Calu3 (cell line): ENCODE results near the gene ITGA2. TPM values are rescaled to one million over a fixed set of nuclear protein-coding genes. Genes with fewer than 3 reads are reported as not detected.
A peak's percentile ranks its signal among the peaks of the same experiment; 100 is the strongest.

Experiments used
- BruUV-seq: library from RNA; stranded (reverse); fragments of 400-500 nt; replicated peaks from 2 replicates; lab custom pipeline; 2021; lab: Mats Ljungman, UMichigan
- CTCF ChIA-PET: fragments of 300-600 bp; sonication (Branson Sonifier 250); formaldehyde crosslinking; loops from one replicate; lab custom pipeline; 2022; ENCODE audit warnings: antibody characterized with exemption; lab: Charles Lee
- DNase-seq: peaks from one replicate; pipeline ENCODE4 v3.0.0; 2022
- H3K27ac Mint-ChIP-seq: one replicate; pipeline ENCODE4 v1.8.0; 2022; ENCODE audit warnings: mixed read lengths; ENCODE audit not compliant: unreplicated experiment
- H3K27me3 Mint-ChIP-seq: one replicate; pipeline ENCODE4 v1.8.0; 2022; ENCODE audit warnings: mixed read lengths; ENCODE audit not compliant: unreplicated experiment
- H3K36me3 Mint-ChIP-seq: one replicate; pipeline ENCODE4 v1.8.0; 2022; ENCODE audit warnings: mild to moderate bottlenecking, moderate library complexity, mixed read lengths; ENCODE audit not compliant: insufficient read depth, unreplicated experiment
- H3K4me1 Mint-ChIP-seq: one replicate; pipeline ENCODE4 v1.8.0; 2022; ENCODE audit warnings: mild to moderate bottlenecking, low read depth, mixed read lengths; ENCODE audit not compliant: unreplicated experiment
- H3K4me3 Mint-ChIP-seq: one replicate; pipeline ENCODE4 v1.8.0; 2022; ENCODE audit warnings: mild to moderate bottlenecking, low read depth, moderate library complexity, mixed read lengths; ENCODE audit not compliant: unreplicated experiment
- H3K9me3 Mint-ChIP-seq: one replicate; pipeline ENCODE4 v1.8.0; 2022; ENCODE audit warnings: low read depth, mixed read lengths; ENCODE audit not compliant: unreplicated experiment
- CTCF ChIP-seq: fragments of 200-600 bp; IDR thresholded peaks from one replicate; pipeline ENCODE4 v1.8.0; 2022; ENCODE audit warnings: antibody characterized with exemption; ENCODE audit not compliant: unreplicated experiment
- intact Hi-C: fragments of 100-400 bp; cut with micrococcal nuclease; formaldehyde crosslinking; loops from one replicate; pipeline ENCODE4 v1.10.0; 2022; ENCODE audit not compliant: unreplicated experiment
- total RNA-seq: library from RNA; stranded (reverse); gene quantifications from 2 replicates; pipeline ENCODE4 v1.2.3, GENCODE V29; 2022

Gene ITGA2
- total RNA-seq, 1 experiment from 2014 or later = 91.9 TPM

- Mint-ChIP-seq H3K4me3 (no peak overlapping the region), H3K9me3 (no peaks in the 10 kb centered on the region), H3K27me3 (no peaks in the 10 kb centered on the region), H3K4me1 (peaks cover 37% of the 10 kb centered on the region), H3K36me3 (peaks cover 57% of the 10 kb centered on the region), H3K27ac (peak overlapping the region; percentile 27)
- BruUV-seq = no TSS peak
- CTCF ChIA-PET = no interaction called here
- DNase-seq = no peak
- intact Hi-C loops = no loop called here
- TF ChIP-seq CTCF = no peak
Measured at GRCh38 chr5:53003144-53003543, 14.0 kb downstream of the ITGA2 start.

- DNase-seq = no peak
- Mint-ChIP-seq H3K4me3 (no peak overlapping the region), H3K36me3 (peaks cover 77% of the 10 kb centered on the region), H3K9me3 (no peaks in the 10 kb centered on the region), H3K27me3 (no peaks in the 10 kb centered on the region), H3K27ac (peak overlapping the region; percentile 8), H3K4me1 (peaks cover 67% of the 10 kb centered on the region)
- no peak for TF ChIP-seq CTCF
- BruUV-seq = no TSS peak
- intact Hi-C loops = no loop called here
- CTCF ChIA-PET = no interaction called here
Measured at GRCh38 chr5:53006911-53007890, 18.0 kb downstream of the ITGA2 start.

GRCh38 chr5:53008751-53009150, 19.6 kb downstream of the ITGA2 start:
- peaks cover 76% of the 10 kb centered on the region for H3K4me1 Mint-ChIP-seq
- no peaks in the 10 kb centered on the region for H3K27me3 Mint-ChIP-seq
- CTCF ChIA-PET = no interaction called here
- DNase-seq = no peak
- intact Hi-C loops = no loop called here
- peaks cover 4% of the 10 kb centered on the region for H3K9me3 Mint-ChIP-seq
- no peak overlapping the region for H3K4me3 Mint-ChIP-seq
- no peak for TF ChIP-seq CTCF
- peaks cover 69% of the 10 kb centered on the region for H3K36me3 Mint-ChIP-seq
- H3K27ac Mint-ChIP-seq = peak overlapping the region; percentile 52
- no TSS peak for BruUV-seq

GRCh38 chr5:53009816-53010215, 20.7 kb downstream of the ITGA2 start:
- peaks cover 66% of the 10 kb centered on the region for H3K36me3 Mint-ChIP-seq
- H3K4me3 Mint-ChIP-seq = no peak overlapping the region
- no peaks in the 10 kb centered on the region for H3K27me3 Mint-ChIP-seq
- CTCF ChIA-PET = no interaction called here
- peaks cover 77% of the 10 kb centered on the region for H3K4me1 Mint-ChIP-seq
- BruUV-seq = no TSS peak
- no peak overlapping the region for H3K27ac Mint-ChIP-seq
- TF ChIP-seq CTCF = no peak
- no peak for DNase-seq
- intact Hi-C loops = no loop called here
- H3K9me3 Mint-ChIP-seq = peaks cover 4% of the 10 kb centered on the region
